Liver (tissue), 9 donors: ENCODE measurements around the gene FSCN2. TPM values are rescaled to one million over a fixed set of nuclear protein-coding genes. Genes with fewer than 3 reads are reported as not detected.

Experiments
- DNase-seq: peaks from one replicate; pipeline ENCODE4 v3.0.0-alpha.2; 2017; ENCODE audit warnings: low spot score
- H3K27ac ChIP-seq, 2 donors: one replicate each; pipeline ENCODE4 v1.7.0; 2013; ENCODE audit warnings: inconsistent platforms in 2 of 2, low read length in 2 of 2, control low read depth in 1 of 2, low read depth in 1 of 2, mild to moderate bottlenecking in 1 of 2
- H3K27me3 ChIP-seq, 4 donors: one replicate each; pipeline versions ENCODE4 v1.6.1 to v1.7.0; 2013; ENCODE audit warnings: low read length in 3 of 4, inconsistent platforms in 1 of 4, mild to moderate bottlenecking in 1 of 4, moderate library complexity in 1 of 4; ENCODE audit not compliant: control insufficient read depth in 4 of 4, insufficient read depth in 4 of 4
- H3K36me3 ChIP-seq, 4 donors: one replicate each; pipeline versions ENCODE4 v1.6.1 to v1.7.0; 2013; ENCODE audit warnings: low read length in 3 of 4, mild to moderate bottlenecking in 3 of 4, low read depth in 1 of 4, moderate library complexity in 1 of 4; ENCODE audit not compliant: control insufficient read depth in 4 of 4, insufficient read depth in 3 of 4
- H3K4me1 ChIP-seq, 4 donors: one replicate each; pipeline versions ENCODE4 v1.6.1 to v1.7.0; 2013; ENCODE audit warnings: low read length in 3 of 4, mild to moderate bottlenecking in 3 of 4, moderate library complexity in 1 of 4; ENCODE audit not compliant: control insufficient read depth in 4 of 4, insufficient read depth in 4 of 4
- H3K4me3 ChIP-seq, 3 donors: one replicate each; pipeline versions ENCODE4 v1.6.1 to v1.7.0; 2013; ENCODE audit warnings: low read length in 3 of 3, control low read depth in 1 of 3, low read depth in 1 of 3, mild to moderate bottlenecking in 1 of 3
- H3K9ac ChIP-seq, 2 donors: one replicate each; pipeline ENCODE4 v1.7.0; 2013; ENCODE audit warnings: low read length in 2 of 2, mild to moderate bottlenecking in 2 of 2, moderate library complexity in 2 of 2, control low read depth in 1 of 2, low read depth in 1 of 2
- H3K9me3 ChIP-seq, 4 donors: one replicate each; pipeline versions ENCODE4 v1.6.1 to v1.7.0; 2013; ENCODE audit warnings: low read length in 3 of 4; ENCODE audit not compliant: control insufficient read depth in 4 of 4
- EGR1 ChIP-seq, 2 donors: IDR thresholded peaks; 2 replicates each; pipeline ENCODE4 v1.6.1; 2016 to 2018; ENCODE audit warnings: antibody characterized with exemption in 2 of 2, low read depth in 2 of 2
- GABPA ChIP-seq, 2 donors: IDR thresholded peaks in 1 of 2; conservative IDR thresholded peaks in 1 of 2; 2 replicates each; pipeline ENCODE4 v1.6.1; 2016; ENCODE audit warnings: antibody characterized with exemption in 2 of 2, mild to moderate bottlenecking in 1 of 2, moderate library complexity in 1 of 2
- HNF4A ChIP-seq, 2 donors: conservative IDR thresholded peaks; 2 replicates each; pipeline ENCODE4 v1.6.1; 2016; ENCODE audit warnings: antibody characterized with exemption in 2 of 2, mild to moderate bottlenecking in 2 of 2
- HNF4G ChIP-seq: IDR thresholded peaks from 2 replicates; pipeline ENCODE4 v1.6.1; 2016; ENCODE audit warnings: antibody characterized with exemption
- JUND ChIP-seq, 2 donors: IDR thresholded peaks; 2 replicates each; pipeline ENCODE4 v1.6.1; 2016; ENCODE audit warnings: antibody characterized with exemption in 2 of 2
- MAX ChIP-seq: IDR thresholded peaks from 2 replicates; pipeline ENCODE4 v1.6.1; 2016; ENCODE audit warnings: antibody characterized with exemption
- NR2F2 ChIP-seq: IDR thresholded peaks from 2 replicates; pipeline ENCODE4 v1.6.1; 2016; ENCODE audit warnings: antibody characterized with exemption
- RAD21 ChIP-seq, 2 donors: IDR thresholded peaks; 2 replicates each; pipeline ENCODE4 v1.6.1; 2016; ENCODE audit warnings: antibody characterized with exemption in 2 of 2, mild to moderate bottlenecking in 2 of 2
- REST ChIP-seq: IDR thresholded peaks from 2 replicates; pipeline ENCODE4 v1.6.1; 2016; ENCODE audit warnings: antibody characterized with exemption, mild to moderate bottlenecking
- RXRA ChIP-seq, 2 donors: IDR thresholded peaks; 2 replicates each; pipeline ENCODE4 v1.6.1; 2017 to 2018; ENCODE audit warnings: antibody characterized with exemption in 2 of 2, mild to moderate bottlenecking in 1 of 2
- SP1 ChIP-seq: IDR thresholded peaks from 2 replicates; pipeline ENCODE4 v1.6.1; 2018; ENCODE audit warnings: antibody characterized with exemption, mild to moderate bottlenecking
- TAF1 ChIP-seq: conservative IDR thresholded peaks from 2 replicates; pipeline ENCODE4 v1.6.1; 2016; ENCODE audit warnings: antibody characterized with exemption, mild to moderate bottlenecking
- YY1 ChIP-seq: IDR thresholded peaks from 2 replicates; pipeline ENCODE4 v1.6.1; 2016; ENCODE audit warnings: antibody characterized with exemption, mild to moderate bottlenecking
- ZBTB33 ChIP-seq: IDR thresholded peaks from 2 replicates; pipeline ENCODE4 v1.6.1; 2016; ENCODE audit warnings: antibody characterized with exemption
- WGBS: extraction: QIAGEN DNeasy Blood & Tissue Kit; methylation state at CpG from one replicate; pipeline ENCODE4 v1.1.7; 2013; 5-methylcytosine and 5-hydroxymethylcytosine counted together
- polyA plus RNA-seq, 2 donors: library from polyadenylated mRNA; stranded (reverse) in 1 of 2; unstranded in 1 of 2; fragments of 200-250 nt in 1 of 2; fragments of >200 nt in 1 of 2; fragmentation: Nextera tagmentation in 1 of 2; extraction: Ambion mirVana in 1 of 2; gene quantifications; one replicate each; pipeline versions ENCODE4 v1.2.1 to v1.2.3, GENCODE V29; 2013 to 2015
- total RNA-seq, 2 donors: library from RNA; depleted of rRNA; stranded (reverse); fragments of >200 nt; gene quantifications; one replicate each; pipeline ENCODE4 v1.2.3, GENCODE V29; 2014
- TF ChIP-seq, protein P1 (sequence below): fragments of 150-350 bp; IDR thresholded peaks from 2 replicates; pipeline ENCODE4 v1.5.1; 2017; ENCODE audit warnings: improper control_type of control experiment, low read depth, low read length; ENCODE audit not compliant: missing input control
- donor health status: healthy.
- donor health status: healthy.
- donor health status: healthy.
- donor health status: healthy.
- donor health status: healthy.

The FSCN2 gene
- total and polyA plus RNA-seq, 4 donors, result 0.09 to 0.42 TPM; not detected in 2

DNA sequence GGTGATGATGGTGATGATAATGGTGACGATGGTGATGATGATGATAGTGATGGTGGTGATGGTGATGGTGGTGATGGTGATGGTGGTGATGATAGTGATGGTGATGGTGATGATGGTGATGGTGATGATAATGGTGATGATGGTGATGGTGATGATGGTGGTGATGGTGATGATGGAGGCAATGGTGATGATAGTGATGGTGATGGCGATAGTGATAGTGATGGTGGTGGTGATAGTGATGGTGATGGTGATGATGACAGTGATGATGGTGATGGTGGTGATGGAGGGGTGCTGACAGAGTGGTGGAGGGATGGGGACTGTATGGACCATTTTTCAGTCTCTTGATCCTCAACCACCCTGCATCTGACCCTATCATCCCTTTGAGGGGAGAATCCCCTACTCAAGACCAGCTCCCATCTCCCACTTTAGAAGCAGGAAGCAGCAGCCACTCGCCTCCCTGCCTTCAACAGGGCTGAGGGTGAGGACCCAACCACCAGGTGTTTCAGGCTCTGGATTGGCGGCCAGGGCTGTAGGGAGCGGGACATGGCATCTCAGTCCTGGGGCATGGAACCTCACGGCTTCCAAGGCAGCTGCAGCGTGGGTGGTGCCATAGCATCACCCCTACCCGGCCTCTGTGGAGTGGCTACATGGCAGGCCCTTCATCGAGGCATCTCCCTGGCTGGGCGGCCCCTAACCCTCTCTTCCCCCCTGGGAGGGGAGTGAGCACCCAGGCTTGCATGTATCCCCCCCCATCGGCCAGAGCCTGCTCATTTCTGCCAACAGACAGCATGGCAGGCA, 4.5 kb downstream of the FSCN2 start:
- Histone ChIP-seq H3K27me3 (peaks cover 0 to 4% (median 0%) of the 10 kb centered on the region in 4 donors), H3K27ac (no peak overlapping the region), H3K9me3 (no peaks in the 10 kb centered on the region), H3K36me3 (no peaks in the 10 kb centered on the region), H3K9ac (no peak overlapping the region), H3K4me1 (peaks cover 0 to 6% (median 2%) of the 10 kb centered on the region in 4 donors), H3K4me3 (no peak overlapping the region)
- no peak for TF ChIP-seq YY1
- no peak for TF ChIP-seq TAF1
- TF ChIP-seq REST, result no peak
- TF ChIP-seq ZBTB33, result no peak
- no peak for TF ChIP-seq HNF4G
- TF ChIP-seq, protein P1, sequence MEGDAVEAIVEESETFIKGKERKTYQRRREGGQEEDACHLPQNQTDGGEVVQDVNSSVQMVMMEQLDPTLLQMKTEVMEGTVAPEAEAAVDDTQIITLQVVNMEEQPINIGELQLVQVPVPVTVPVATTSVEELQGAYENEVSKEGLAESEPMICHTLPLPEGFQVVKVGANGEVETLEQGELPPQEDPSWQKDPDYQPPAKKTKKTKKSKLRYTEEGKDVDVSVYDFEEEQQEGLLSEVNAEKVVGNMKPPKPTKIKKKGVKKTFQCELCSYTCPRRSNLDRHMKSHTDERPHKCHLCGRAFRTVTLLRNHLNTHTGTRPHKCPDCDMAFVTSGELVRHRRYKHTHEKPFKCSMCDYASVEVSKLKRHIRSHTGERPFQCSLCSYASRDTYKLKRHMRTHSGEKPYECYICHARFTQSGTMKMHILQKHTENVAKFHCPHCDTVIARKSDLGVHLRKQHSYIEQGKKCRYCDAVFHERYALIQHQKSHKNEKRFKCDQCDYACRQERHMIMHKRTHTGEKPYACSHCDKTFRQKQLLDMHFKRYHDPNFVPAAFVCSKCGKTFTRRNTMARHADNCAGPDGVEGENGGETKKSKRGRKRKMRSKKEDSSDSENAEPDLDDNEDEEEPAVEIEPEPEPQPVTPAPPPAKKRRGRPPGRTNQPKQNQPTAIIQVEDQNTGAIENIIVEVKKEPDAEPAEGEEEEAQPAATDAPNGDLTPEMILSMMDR, result no peak
- no peak for TF ChIP-seq HNF4A (conservative IDR thresholded peaks at IDR 0.05)
- no peak for TF ChIP-seq JUND (IDR thresholded peaks at IDR 0.05)
- TF ChIP-seq RAD21 (IDR thresholded peaks at IDR 0.05), result no peak
- TF ChIP-seq RXRA (IDR thresholded peaks at IDR 0.05), result no peak
- no peak for TF ChIP-seq SP1
- no peak for TF ChIP-seq GABPA (IDR thresholded peaks at IDR 0.05 in 1 of 2, conservative IDR thresholded peaks at IDR 0.05 in 1 of 2)
- 90% methylated on average over 11 of the region's 11 CpGs for WGBS
- no peak for DNase-seq

DNA sequence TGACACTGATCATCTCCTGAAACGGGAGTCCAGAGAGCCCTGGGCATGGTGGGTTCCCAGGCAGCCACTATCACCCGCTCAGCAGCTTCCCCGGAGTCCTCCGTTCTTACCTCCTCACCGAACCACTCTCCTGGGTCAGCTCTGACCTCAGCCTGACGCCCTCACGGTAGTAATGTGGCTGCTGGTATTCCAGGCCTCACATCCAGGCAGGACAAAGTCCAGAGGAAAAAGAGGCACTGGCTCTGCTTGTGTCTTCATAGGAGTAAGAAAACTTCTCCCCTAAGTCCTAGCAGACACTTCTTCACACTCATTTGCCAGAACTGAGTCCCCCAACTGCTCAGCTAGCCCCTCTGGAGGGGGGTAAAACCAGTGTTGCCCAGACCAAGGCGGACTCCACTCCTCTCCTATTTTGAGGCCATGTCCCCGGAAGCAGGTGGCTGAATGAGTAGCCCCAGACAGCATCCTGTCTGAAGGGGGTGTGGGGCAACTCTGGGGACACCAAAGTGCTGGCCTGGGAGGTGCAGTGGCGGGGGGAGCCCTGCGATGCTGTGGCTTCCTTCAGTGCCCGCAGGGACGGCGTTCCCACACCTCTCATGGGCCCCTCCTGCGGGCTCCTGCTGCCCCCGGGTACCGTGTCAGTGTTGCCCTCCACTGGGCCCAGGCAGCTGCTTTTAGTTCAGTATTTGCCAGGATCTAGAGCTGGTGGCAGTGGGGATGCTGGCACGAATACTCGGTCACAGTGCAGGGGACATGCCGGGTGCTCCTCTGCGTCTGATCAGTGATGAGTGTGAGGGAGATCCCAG, 5.4 kb downstream of the FSCN2 start:
- Histone ChIP-seq H3K36me3 (no peaks in the 10 kb centered on the region), H3K9ac (no peak overlapping the region), H3K4me1 (peaks cover 0 to 6% (median 3%) of the 10 kb centered on the region in 4 donors), H3K27ac (no peak overlapping the region), H3K4me3 (no peak overlapping the region), H3K9me3 (no peaks in the 10 kb centered on the region), H3K27me3 (peaks cover 0 to 4% (median 0%) of the 10 kb centered on the region in 4 donors)
- 62% methylated on average over 21 of the region's 21 CpGs for WGBS
- DNase-seq, result no peak
- TF ChIP-seq NR2F2 (no peak), HNF4G (no peak), TAF1 (no peak), HNF4A (conservative IDR thresholded peaks at IDR 0.05) (no peak), EGR1 (IDR thresholded peaks at IDR 0.05; ENCODE audit: low read depth in 2 of 2) (no peak), REST (no peak), MAX (no peak), JUND (IDR thresholded peaks at IDR 0.05) (no peak)
- TF ChIP-seq, protein P1, result no peak
